Effector CD8-positive, alpha-beta T cell (primary cell): ENCODE measurements around the gene GPATCH4.
"Not testable (repeated sequence)": the region's sequence is repeated elsewhere in the genome, so short reads cannot be mapped to it uniquely, and the experiment has no call there.

Experiments
- DNase-seq: peaks from one replicate; lab custom pipeline; 2025; lab: John Stamatoyannopoulos, UW

Gene GPATCH4

DNA sequence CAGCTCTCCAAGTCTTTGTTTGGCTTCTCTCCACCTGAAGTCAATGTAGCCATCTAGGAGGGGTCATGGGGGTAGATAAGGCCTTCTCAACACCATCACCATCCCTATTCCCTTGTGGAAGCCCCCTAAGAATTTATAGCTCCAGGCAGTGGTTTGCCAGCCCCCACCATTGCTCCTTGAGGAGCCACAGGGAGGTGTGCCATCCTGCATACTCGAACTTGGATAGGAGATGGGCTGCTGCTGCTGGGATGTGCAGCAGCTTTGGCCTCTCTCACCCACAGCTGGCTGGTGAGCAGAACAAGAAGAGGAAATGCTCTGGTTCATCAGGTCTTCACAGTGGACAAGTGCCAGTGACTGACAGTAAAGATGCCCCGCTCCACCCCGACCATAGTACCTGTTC is 4.9 kb downstream of the GPATCH4 start:
- DNase-seq = no peak

DNA sequence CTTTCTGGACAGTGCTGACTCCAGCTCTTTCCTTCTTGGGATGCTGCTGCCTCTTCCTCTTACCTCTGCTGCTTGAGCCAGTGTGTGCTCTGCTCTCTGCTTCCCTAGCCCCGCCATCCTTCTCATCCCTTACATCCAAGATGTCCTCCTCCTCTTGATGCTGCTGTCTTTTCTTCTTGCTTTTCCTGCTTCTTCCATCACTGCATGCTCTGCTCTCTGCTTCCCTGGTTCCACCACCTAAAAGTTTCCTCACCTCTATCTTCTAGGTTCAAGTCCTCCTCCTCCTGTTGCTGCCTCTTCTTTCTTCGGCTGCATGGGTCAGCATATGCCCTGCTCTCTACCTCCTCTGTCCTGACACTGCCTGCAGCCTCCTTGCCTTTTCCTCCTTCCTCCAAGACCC is 6.3 kb downstream of the GPATCH4 start:
- no peak for DNase-seq

DNA sequence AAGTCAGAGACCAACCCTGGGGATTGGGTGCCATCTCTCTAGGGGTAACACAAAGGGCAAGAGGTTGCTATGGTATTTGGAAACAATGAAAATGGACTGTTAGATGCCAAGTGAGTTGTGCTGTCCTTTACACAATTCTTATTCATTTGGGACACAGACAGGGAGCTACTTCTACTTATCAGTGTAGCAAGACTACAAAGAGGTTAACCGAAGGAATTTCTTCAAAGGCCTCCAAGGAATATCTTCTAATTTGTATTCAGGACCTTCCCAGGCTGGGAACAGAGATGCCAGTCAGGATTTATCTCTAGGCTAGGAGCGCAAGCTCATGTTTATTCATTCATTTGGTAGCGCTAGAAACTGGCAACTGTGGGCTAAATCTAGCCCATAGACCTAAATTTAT is 7.1 kb downstream of the GPATCH4 start:
- no peak for DNase-seq

DNA sequence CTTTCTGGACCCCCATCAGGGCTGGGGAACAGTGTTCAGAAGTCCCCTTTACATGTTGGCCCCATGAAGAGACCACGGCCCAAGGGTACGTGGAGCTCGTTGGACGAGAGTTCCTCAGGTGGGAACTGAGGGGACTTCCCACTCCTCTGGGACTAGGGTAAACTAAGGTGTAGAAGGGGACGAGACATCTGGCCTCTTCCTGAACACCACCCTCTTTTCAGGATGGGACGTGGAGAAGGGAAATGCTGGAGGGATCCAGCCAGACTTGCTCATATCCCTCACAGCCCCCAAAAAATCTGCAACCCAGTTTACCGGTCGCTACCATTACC is 7.7 kb downstream of the GPATCH4 start:
- no peak for DNase-seq

DNA sequence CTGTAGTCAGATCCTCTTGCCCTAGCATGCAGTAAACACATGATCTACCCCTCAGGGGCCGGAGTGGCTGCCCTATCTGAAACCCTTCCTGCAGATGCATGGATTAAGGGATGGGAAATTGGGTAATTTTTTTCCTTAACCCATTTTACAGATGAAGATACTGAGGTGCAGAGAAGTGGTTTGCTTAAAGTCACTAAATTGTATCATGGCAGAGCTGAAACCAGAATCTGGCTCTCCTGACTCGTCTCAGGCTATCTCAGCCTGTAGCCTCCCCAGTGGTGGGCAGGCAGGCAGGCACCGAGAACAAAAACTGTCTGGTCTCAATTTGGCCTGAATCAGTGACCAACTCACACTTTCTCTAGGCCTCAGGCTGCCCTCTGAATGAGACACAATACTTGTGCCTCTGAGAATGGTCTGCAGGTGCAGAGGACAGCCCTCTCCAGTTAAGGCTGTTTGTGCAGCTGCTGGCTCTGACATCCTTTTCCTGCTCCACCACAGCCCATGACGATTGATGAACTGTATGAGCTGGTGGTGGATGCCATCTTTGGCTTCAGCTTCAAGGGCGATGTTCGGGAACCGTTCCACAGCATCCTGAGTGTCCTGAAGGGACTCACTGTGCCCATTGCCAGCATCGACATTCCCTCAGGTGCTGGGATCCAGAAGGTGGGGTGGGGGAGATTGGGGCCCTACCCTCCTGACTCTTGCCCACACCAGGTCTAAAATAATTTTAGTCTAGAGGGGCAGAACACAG is 8.2 kb downstream of the GPATCH4 start:
- DNase-seq = no peak

DNA sequence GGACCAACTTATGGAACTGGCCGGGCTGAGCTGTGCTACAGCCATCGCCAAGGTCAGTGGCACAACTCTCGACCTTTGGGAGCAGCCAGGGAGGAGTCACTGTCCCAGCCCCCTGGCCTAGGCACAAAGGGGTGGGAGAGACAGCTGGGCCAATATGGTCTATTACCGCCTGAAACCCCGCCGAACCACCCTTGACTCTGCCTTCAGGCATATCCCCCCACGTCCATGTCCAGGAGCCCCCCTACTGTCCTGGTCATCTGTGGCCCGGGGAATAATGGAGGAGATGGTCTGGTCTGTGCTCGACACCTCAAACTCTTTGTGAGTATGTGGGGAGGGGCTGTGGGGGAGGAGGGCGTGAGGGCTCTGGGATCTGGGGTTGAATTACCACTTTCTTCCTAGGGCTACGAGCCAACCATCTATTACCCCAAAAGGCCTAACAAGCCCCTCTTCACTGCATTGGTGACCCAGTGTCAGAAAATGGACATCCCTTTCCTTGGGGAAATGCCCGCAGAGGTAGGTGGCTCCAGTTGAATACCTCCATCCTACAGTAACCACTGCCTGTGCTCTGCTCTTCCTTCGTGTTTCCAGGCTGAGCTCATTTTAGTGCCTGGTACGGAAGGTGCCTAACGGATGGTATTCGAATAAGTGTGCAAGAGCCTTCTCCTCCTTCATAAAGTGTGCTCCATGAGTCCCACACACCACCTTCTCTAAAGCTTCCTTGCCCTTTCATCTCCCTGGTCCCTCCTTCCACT is 8.9 kb downstream of the GPATCH4 start:
- DNase-seq = no peak

DNA sequence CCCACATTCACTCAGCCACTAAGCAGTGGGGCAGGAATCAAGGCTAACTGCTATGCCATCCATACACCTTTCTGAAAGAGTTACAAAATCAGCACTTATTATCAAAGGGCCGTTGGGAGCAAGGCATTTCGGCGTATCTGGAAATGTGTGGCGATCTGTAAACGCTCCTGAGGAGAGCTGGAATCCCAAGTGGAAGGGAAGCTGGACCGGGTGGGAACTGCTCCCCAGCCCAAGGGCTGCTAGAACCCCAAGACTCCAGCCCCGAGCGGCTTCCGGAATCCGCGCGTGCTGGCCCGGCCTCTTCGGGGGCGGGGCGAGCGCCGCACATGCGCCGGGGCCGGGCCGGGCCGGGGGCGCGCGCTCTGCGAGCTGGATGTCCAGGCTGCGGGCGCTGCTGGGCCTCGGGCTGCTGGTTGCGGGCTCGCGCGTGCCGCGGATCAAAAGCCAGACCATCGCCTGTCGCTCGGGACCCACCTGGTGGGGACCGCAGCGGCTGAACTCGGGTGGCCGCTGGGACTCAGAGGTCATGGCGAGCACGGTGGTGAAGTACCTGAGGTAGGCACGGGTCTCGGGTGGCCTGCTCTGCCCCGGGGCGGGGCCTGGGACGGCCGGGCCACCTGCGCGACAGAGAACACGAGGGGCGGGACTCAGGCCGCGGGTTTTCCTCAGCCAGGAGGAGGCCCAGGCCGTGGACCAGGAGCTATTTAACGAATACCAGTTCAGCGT is 9.7 kb downstream of the GPATCH4 start, which contains the start of gene NAXE:
TSS of gene NAXE (plus strand) at position 345 of the 726 bp plus-strand sequence. CDS start at position 374, 29 bp downstream.
- peak; percentile 53 for DNase-seq

DNA sequence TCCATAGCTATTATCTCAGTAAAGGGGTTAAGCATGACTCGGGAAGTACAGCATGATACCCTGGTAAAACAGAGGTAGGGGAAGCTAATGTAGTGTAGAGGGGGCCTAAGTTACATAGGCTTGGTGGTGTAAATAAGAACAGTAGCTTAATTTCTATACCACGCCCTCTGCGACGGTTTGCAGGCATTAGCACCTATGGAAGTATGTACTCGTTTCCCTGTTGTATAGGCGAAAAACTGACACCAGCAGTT is 10.2 kb downstream of the GPATCH4 start:
- DNase-seq = no peak

DNA sequence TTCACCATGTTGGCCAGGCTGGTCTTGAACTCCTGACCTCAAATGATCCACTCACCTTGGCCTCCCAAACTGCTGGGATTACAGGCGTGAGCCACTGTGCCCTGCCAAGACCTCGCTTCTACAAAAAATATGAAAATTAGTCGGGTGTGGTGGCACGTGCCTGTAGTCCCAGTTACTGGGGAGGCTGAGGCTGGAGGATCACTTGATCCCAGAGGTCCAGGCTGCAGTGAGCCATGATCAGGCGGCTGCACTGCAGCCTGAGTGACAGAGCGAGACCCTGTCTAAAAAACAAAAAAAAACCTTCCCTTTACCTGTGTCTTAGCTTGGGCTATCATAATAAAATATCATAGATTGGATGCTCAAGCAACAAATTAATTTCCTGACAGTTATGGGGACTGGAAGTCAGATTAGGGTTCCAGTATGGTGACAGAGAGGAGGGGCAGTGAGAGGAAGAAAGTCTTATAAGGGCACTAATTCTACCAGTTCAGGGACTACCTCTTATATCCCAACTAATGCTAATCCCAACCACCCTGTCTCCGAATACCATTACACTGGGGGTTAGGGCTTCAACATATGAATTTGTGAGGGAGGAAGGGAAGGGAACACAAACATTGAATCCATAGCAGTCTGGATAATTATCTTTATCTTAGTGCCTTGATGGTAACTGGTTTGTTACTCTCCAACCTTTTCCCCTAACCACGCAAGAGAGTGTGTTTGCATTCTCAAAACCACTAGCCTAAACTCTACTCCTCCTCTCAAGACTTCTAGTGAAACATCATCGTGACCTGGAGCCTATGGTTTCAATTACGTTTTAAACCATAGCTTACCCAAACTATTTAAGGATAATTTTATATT is 10.7 kb downstream of the GPATCH4 start:
- DNase-seq = no peak

DNA sequence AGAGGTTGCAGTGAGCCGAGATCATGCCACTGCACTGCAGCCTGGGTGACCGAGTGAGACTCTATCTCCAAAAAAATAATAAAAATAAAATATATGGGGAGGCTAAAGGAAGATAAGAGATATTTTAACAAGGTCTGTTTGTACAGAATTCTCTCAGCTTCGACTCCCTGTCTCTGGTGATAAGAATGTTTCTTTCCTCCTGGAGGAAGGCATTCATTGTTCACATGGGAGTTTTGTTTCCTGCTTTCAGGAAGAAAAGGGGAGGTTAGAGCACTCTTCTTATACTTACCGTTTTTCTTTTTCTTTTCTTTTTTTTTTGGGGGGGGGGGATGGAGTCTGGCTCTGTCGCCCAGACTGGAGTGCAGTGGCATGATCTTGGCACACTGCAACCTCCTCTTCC is 11.7 kb downstream of the GPATCH4 start:
- DNase-seq = no peak

DNA sequence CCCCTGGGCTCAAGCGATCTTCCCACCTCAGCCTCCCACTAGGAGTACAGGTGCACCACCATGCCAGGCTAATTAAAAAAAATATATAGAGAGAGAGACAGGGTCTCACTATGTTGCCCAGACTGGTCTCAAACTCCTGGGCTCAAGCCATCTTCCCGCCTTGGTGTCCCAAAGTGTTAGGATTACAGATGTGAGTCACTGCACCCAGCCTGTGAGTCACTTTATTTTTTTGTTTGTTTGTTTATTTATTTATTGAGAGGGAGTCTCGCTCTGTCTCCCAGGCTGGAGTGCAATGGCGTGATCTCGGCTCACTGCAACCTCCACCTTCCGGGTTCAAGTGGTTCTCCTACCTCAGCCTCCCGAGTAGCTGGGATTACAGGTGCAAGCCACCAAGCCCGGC is 13.4 kb downstream of the GPATCH4 start:
- not testable (repeated sequence) for DNase-seq

DNA sequence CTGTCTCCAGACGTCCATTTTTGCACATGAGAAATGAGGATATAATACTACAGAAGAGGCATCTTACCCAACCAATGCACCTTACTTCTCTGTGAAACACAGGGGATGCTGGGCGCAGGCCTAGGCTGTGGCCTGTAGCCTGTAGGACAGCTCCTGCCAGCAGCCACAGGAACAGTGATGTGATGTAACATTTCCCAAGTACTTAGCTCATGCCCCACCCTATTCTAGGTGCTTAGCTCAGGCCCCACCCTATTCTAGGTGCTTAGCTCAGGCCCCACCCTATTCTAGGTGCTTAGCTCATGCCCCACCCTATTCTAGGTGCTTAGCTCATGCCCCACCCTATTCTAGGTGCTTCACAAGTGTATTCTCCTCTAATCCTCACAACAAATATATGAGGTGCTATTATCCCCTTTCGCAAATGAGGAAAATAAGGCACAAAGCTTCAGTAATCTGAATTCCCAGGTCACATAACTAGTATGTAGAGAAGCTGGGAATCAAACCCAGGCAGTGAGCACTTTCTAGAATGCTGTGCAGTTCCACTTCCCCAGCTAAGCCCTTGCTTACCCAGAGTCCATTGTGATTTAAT is 14.3 kb downstream of the GPATCH4 start:
- DNase-seq = no peak

DNA sequence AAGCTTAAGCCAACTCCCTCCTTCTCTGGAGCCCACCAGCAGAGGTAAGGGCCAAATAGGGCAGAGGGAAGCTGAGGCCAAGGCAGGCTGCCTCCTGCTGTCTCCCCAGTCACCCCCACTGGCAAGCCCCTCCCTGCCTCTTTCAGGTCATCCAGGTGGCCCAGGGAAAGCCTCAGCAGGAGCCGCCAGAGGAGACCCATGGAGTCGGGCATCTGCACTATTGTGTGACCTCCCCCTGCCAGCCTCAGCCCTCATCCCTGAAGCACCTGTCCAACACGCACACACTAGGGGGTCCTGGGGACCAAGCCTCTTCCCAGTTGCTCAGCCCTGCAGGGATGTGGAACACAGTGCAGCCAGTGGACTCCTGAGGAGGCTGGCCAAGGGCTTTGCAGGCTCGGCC is 15.0 kb downstream of the GPATCH4 start:
- no peak for DNase-seq

DNA sequence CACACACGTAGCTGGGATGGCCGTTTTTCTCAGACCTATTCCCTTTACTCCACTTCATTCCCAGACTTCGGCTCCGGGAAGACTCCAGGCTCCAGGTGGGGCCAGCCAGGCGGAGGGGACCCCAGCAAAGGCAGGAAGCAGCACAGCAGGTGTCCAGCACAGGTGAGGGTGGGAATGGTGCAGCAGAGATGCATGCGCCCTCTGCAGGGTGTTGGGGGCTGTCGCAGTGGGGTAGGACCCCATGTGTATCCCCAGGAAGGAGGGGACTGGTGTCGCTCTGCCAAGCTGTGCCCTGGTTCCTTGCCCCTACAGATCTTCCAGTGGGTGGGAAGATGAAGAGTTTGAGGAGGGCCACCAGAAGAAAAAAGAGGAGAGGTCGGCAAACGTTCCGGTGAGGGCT is 16.5 kb downstream of the GPATCH4 start:
- DNase-seq = no peak

DNA sequence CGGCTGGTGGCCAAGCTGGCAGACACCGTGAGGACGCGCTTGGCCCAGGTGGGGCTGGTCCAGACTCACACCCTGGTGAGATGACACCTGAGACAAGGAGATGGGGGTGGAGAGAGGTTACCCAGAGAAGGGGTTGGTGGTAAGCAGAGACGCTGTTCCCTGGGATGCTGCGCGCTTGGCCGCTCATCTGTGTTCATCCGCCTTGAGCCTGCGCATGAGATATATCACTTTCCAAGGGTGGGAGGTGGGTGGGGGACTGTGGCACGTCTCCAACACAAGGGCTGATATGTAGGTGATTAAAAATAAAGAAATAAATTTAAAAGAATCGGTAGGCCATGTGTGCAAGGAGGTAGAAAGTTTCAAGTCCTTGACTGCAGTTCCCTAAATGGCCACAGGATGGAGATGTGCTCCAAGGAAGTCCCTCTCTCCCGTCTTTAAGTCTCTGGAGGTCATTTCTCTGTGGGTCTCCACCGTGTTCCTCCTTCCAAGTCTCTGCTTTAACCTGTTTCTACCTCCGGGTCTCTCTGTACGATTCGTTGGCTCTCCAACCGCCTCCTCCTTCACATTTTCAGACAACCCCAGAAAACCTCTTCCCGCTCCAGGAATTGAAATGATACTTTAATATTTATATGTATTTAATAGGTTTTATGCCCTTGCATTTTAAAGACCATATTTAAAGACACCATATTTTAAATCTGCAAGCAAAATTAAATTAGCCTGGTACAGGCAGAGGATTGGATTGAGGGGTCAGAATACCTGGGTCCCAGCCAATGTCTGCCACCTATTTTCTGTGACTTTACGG is 17.3 kb downstream of the GPATCH4 start:
- DNase-seq = peak; percentile 60

DNA sequence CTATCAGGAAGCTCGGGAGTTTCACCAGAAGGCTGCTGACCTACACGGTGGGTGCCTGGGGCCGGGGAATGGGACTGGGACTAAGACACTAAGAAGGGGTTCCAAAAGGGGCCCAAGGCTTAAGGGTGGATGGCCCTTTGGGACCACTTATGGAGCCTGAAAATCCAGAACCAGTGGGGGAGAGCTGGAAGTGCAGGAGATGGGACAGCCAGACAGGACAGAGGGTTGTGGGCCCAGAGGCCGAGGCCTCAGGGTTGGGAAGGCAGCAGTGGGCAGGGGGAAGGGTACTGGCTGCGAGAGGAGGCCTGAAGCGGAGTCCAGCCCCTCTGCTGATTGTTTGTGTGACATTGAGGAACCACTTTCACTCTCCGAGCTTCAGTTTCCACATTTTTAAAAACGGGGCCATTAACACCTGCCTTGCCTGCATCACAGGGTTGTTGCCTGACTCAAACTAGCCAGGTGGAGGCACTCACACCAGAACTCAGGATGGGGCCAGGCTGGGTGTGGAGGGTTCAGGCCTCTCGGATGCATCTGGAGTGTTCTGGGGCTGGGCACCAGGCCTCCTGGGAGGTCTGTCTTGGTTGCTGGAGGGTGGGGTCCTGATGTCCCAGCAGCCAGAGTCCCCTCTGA is 18.8 kb downstream of the GPATCH4 start:
- DNase-seq = no peak

DNA sequence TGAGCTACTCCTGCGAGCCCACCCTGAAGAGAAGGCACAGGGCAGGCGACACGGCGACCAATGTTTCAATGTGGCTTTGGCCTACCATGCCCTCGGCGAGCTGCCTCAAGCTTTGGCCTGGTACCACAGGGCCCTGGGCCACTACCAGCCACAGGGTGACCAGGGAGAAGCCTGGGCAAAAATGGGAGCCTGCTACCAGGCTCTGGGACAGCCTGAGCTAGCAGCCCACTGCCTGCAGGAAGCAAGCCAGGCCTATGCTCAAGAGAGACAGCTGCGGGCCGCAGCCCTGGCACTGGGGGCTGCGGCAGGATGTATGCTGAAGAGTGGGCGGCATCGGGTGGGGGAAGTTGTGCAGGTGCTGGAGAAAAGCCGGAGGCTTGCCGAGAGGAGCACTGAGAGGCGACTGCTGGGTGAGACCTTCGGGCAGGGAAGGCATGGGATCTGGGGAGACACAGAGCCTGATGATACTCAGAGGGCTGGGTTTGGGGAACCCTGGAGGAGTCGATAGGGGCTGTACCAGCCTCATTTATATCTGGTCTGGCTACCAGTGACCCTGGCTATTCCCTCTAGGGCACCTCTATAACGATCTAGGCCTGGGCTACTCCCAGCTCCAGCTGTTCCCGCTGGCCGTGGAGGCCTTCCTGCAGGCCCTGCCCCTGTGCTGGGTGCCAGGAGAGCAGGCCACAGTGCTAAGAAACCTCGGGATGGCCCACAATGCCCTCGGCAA is 19.5 kb downstream of the GPATCH4 start:
- DNase-seq = peak; percentile 43

DNA sequence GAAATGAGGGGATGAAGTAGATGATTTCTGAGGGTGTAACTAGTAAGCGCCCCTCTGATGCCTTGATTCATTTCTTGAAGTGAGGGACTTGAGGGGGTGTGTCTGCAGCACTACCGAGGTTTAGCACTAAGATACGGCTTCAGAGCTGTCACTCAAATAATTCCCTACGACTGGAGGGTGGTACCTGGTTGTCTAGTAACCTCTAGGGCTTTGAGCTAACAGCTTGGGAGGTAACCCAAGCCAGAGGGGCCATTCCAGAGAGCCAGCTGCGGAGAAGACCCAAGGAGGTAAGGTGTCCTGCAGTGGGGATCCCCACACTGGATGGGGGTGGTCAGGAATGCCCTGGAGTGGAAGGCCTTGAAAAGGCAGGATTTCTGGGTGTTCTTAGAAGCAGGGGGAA is 21.8 kb downstream of the GPATCH4 start, which contains the start of gene TTC24:
TSS of gene TTC24 (plus strand) at position 252 of the 400 bp plus-strand sequence. CDS start 1,642 bp downstream, outside the sequence.
- no peak for DNase-seq

DNA sequence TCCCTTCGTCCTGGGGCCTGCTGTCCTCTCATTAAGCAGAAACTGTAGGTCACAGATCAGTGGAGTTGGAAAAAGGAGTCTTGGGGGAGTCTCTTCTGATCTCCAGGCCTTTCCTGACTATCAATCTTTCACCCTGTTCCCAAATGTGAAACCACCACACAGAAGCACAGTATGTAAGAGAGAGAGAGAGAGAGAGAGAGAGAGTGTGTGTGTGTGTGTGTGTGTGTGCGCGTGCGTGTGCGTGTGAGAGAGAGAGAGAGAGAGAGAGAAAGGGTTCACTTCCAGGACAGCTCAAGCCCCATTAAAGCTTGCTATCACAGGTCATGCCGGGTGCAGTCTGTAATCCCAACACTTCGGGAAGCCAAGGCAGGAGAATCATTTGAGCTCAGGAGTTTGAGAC is 23.2 kb downstream of the GPATCH4 start:
- DNase-seq = no peak

DNA sequence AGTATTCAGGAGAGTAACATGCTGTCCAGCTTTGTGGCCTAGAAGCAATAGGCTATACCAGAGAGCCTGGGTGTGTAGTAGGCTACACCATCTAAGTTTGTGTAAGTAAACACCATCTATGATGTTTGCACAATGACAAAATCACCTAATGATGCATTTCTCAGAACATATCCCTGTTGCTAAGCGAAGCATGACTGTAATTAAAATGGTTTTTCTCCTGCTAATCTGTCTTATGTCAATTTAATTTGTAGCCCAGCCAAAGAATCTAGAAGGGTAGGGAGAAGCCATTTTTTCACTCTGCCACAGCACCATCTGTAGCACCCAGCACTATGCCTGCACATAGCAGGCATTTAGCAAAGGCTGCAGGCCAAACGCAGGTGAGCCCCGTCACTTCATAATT is 23.7 kb downstream of the GPATCH4 start:
- DNase-seq = no peak
